Keratinocyte (primary cell): Measurements from ENCODE around the gene RCAN2.

ENCODE experiments used
- CTCF ChIP-seq, 3 experiments: IDR thresholded peaks in 1 of 3; conservative IDR thresholded peaks in 1 of 3; optimal IDR thresholded peaks in 1 of 3; 2 replicates in 2 of 3; 3 replicates in 1 of 3; pipeline versions ENCODE3 to v1.5.1; 2011; ENCODE audit warnings: low read length in 3 of 3, mild to moderate bottlenecking in 3 of 3, moderate library complexity in 2 of 3, control low read depth in 1 of 3, inconsistent platforms in 1 of 3; ENCODE audit not compliant: insufficient read depth in 2 of 3; ENCODE audit errors: extremely low read depth in 1 of 3
- EZH2 ChIP-seq: IDR thresholded peaks from one replicate; pipeline ENCODE4 v1.6.1; 2012; ENCODE audit warnings: inconsistent platforms, mild to moderate bottlenecking, low read length, moderate library complexity

- TF ChIP-seq CTCF (optimal IDR thresholded peaks at IDR 0.05 in 1 of 3, IDR thresholded peaks at IDR 0.05 in 1 of 3, conservative IDR thresholded peaks at IDR 0.05 in 1 of 3; ENCODE audit: extremely low read depth in 1 of 3, insufficient read depth in 2 of 3, low read length in 3 of 3) (no peak), EZH2 (no peak)
Measured at GRCh38 chr6:46222286-46222685, 269.0 kb downstream of the RCAN2 start.
